ENCODE results near the gene LINS1. TPM values are rescaled to one million over a fixed set of nuclear protein-coding genes. Genes with fewer than 3 reads are reported as not detected.
A peak's percentile ranks its signal among the peaks of the same experiment; 100 is the strongest.

Gene LINS1
- total and polyA plus RNA-seq, 5 donors, result 5.0 to 13.6 (median 11.7) TPM

GRCh38 chr15:100531204-100531603, 70.8 kb downstream of the LINS1 start:
- intact Hi-C loops (cut with DNase I), result no loop called here

DNA sequence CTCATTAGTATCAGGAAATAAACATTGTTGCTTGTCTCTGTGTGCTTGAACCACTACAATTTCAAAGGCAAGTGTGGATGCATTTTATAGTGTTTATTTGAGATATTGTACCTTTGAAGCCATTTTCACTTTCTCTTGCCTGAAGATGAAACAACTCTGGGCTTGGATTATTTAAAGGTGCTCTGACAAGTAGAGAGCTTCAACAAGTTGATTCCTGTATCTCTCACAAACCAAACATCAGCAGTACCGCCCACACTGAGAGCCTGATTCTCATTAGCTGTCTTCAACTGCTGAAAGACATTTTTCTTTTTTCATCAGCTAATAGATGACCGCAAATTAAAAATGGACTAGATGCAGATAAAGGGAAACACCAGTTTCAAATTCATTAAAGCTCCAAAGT, 72.4 kb downstream of the LINS1 start:
- WGBS, result 85% methylated on average over 2 of the region's 2 CpGs
- Histone ChIP-seq H3K27ac (ENCODE audit: low read length) (no peak overlapping the region), H3K9me3 (ENCODE audit: control insufficient read depth, low read length) (no peaks in the 10 kb centered on the region), H3K27me3 (ENCODE audit: control insufficient read depth, insufficient read depth) (no peaks in the 10 kb centered on the region), H3K4me3 (ENCODE audit: low read length) (no peak overlapping the region), H3K4me1 (ENCODE audit: control insufficient read depth, insufficient read depth, low read length) (no peaks in the 10 kb centered on the region)
- intact Hi-C loops (cut with DNase I), result no loop called here
- ATAC-seq (no peak), DNase-seq (no peak)

More at GRCh38 chr15:100531204-100531603, 70.8 kb downstream of the LINS1 start:
- H3K4me3 ChIP-seq (ENCODE audit: low read length), result no peak overlapping the region
- H3K27me3 ChIP-seq (ENCODE audit: control insufficient read depth, insufficient read depth), result no peaks in the 10 kb centered on the region
- H3K4me1 ChIP-seq (ENCODE audit: control insufficient read depth, insufficient read depth, low read length), result no peaks in the 10 kb centered on the region
- no peak for ATAC-seq
- no peak overlapping the region for H3K27ac ChIP-seq (ENCODE audit: low read length)
- DNase-seq, result no peak
- no peaks in the 10 kb centered on the region for H3K9me3 ChIP-seq (ENCODE audit: control insufficient read depth, low read length)
- WGBS, result 80% methylated on average over 4 of the region's 4 CpGs

DNA sequence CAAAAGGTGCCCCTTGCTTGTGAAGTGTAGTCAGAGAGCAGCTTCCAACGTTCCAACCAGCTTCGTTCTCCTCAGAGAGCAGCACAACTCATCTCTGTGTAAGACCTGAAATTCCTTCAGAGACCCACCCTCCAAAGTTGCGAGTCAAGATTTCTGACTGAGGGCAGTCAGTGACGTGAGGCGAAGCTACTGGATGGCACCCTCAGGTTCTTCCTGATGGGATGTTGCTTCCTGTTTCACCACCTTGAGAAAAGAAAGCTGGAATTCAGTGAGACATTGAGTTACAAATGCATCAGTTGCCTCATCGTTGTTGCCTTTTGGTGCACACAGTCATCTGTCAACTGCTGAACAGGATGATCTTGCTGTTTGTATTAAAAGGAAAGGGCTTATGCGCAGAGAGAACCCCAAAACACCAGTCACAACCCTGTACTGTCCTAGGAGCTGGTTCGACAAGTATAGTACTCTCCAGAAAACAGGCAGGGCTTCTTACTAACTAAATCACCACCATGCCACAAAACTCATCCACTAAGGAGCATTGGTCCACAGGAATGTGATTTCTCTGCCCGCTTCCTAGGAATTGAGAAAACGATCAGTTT, 73.1 kb downstream of the LINS1 start, which contains the start of gene CERS3:
Gene CERS3 (minus strand): TSS at position 118 of the 596 bp plus-strand sequence. CDS start 27,101 bp downstream, outside the sequence.
- no peaks in the 10 kb centered on the region for H3K4me1 ChIP-seq (ENCODE audit: control insufficient read depth, insufficient read depth, low read length)
- DNase-seq (no peak), ATAC-seq (no peak)
- no peak within 1 kb of the TSS for H3K27ac ChIP-seq (ENCODE audit: low read length)
- WGBS, result 84% methylated on average over 10 of the region's 10 CpGs
- intact Hi-C loops (cut with DNase I), result no loop called here
- no peaks in the 10 kb centered on the region for H3K9me3 ChIP-seq (ENCODE audit: control insufficient read depth, low read length)
- no peak within 1 kb of the TSS for H3K4me3 ChIP-seq (ENCODE audit: low read length)
- H3K27me3 ChIP-seq (ENCODE audit: control insufficient read depth, insufficient read depth), result no peaks in the 10 kb centered on the region

- peak; percentile 72 to 92 (median 90) for DNase-seq
- Histone ChIP-seq H3K4me3 (ENCODE audit: low read length) (no peak overlapping the region), H3K4me1 (ENCODE audit: control insufficient read depth, insufficient read depth, low read length) (no peaks in the 10 kb centered on the region), H3K27ac (ENCODE audit: low read length) (no peak overlapping the region), H3K27me3 (ENCODE audit: control insufficient read depth, insufficient read depth) (no peaks in the 10 kb centered on the region), H3K9me3 (ENCODE audit: control insufficient read depth, low read length) (no peaks in the 10 kb centered on the region)
- ATAC-seq, result peak; percentile 96 to 98
- intact Hi-C loops (cut with DNase I), result no loop called here
- 37% methylated on average over 6 of the region's 6 CpGs for WGBS
These were observed 75.9 kb downstream of the LINS1 start for GRCh38 chr15:100526027-100526481.

DNA sequence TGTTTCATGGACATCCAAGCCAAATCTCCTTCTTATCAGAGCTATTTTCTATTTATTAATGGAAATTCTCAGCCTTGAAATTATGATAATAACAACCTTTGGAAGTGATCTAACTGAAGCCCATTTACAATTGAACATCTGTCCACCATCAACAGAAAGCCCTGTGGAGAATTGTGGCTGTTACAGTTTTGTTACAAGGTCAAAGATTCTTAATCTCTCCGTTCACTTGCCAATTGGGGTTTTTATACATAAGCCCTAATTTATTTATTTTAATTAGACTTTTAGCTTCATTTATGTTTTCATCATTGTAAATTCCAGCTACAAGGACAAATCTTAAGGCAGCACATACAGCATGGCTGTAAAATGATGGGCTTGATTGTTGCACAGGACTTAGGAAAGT, 76.5 kb downstream of the LINS1 start:
- Histone ChIP-seq H3K4me3 (ENCODE audit: low read length) (no peak overlapping the region), H3K4me1 (ENCODE audit: control insufficient read depth, insufficient read depth, low read length) (no peaks in the 10 kb centered on the region), H3K27me3 (ENCODE audit: control insufficient read depth, insufficient read depth) (no peaks in the 10 kb centered on the region), H3K27ac (ENCODE audit: low read length) (no peak overlapping the region), H3K9me3 (ENCODE audit: control insufficient read depth, low read length) (no peaks in the 10 kb centered on the region)
- no peak for DNase-seq
- ATAC-seq, result no peak
- intact Hi-C loops (cut with DNase I), result no loop called here
- WGBS, result 48% methylated on average over 1 of the region's 1 CpG

DNA sequence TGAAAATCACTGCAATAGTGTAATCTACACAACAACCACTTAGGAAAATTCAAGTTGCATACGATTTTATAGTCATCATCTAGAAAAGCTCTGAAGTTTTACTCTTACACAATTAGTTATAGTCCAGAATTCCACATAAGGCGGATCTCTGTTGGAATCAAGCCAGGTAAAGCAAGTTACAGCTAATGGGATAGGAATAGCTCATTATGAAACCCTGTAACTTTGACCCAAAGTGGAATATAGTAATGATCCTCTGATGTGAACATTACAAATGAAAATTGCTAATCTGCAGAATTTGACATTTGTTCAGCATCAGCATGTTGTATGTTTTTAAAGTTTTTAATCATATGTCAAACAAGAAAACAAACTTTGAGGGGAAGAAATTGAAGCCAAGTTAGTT, 77.7 kb downstream of the LINS1 start:
- Histone ChIP-seq H3K4me3 (ENCODE audit: low read length) (no peak overlapping the region), H3K27me3 (ENCODE audit: control insufficient read depth, insufficient read depth) (no peaks in the 10 kb centered on the region), H3K9me3 (ENCODE audit: control insufficient read depth, low read length) (no peaks in the 10 kb centered on the region), H3K4me1 (ENCODE audit: control insufficient read depth, insufficient read depth, low read length) (no peaks in the 10 kb centered on the region), H3K27ac (ENCODE audit: low read length) (no peak overlapping the region)
- no peak for ATAC-seq
- intact Hi-C loops (cut with DNase I), result no loop called here
- DNase-seq, result no peak
- 61% methylated on average over 2 of the region's 2 CpGs for WGBS

- Histone ChIP-seq H3K4me3 (ENCODE audit: low read length) (no peak overlapping the region), H3K9me3 (ENCODE audit: control insufficient read depth, low read length) (no peaks in the 10 kb centered on the region), H3K27me3 (ENCODE audit: control insufficient read depth, insufficient read depth) (no peaks in the 10 kb centered on the region), H3K4me1 (ENCODE audit: control insufficient read depth, insufficient read depth, low read length) (no peaks in the 10 kb centered on the region), H3K27ac (ENCODE audit: low read length) (no peak overlapping the region)
- DNase-seq (no peak), ATAC-seq (no peak)
- intact Hi-C loops (cut with DNase I), result no loop called here
- WGBS, result 88% methylated on average over 3 of the region's 3 CpGs
These were observed 80.1 kb downstream of the LINS1 start for GRCh38 chr15:100521907-100522306.

DNA sequence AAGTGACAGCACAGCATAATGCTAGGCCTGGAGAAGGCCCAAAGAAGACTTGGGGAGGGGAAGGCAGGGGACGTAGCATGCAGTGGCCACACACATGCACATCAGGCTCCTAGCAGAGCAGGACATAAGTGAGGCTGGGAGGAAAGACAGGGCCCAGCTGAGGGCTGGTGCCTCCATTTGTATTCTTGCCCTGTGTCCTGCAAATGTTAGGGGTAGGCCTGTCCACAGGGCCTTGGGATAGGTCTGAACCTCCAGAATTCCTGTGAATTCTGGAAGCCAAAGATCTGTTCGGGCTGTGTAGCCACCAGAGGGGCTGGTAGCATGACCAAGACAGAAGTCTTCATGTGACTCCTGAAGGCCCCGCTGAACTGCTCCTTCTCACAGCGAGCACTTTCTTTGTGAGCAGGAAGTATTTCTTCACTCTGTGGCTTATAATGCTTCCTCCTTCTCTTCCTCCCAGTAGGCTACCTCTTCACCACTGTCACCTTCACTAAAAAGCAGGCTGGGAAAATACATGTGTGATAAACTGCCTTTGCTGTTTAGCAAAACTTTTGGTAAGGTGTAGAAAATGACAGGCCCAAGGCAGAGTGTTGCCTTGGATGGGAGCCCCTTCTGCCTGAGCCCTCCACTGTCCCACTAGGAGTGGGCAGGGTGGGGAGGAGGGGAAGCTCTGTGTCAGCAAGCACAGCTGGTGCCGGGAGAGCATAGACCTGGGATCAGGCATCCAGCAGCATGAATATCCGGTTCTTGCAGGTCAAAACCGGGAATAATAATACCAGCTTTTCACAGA, 81.7 kb downstream of the LINS1 start:
- no peak for DNase-seq
- no peaks in the 10 kb centered on the region for H3K4me1 ChIP-seq (ENCODE audit: control insufficient read depth, insufficient read depth, low read length)
- H3K4me3 ChIP-seq (ENCODE audit: low read length), result no peak overlapping the region
- ATAC-seq, result peak in 1 of 2 donors; percentile 44
- intact Hi-C loops (cut with DNase I), result no loop called here
- H3K9me3 ChIP-seq (ENCODE audit: control insufficient read depth, low read length), result no peaks in the 10 kb centered on the region
- H3K27me3 ChIP-seq (ENCODE audit: control insufficient read depth, insufficient read depth), result no peaks in the 10 kb centered on the region
- 68% methylated on average over 7 of the region's 7 CpGs for WGBS
- H3K27ac ChIP-seq (ENCODE audit: low read length), result no peak overlapping the region

- WGBS, result 63% methylated on average over 3 of the region's 3 CpGs
- no peak for DNase-seq
- Histone ChIP-seq H3K27me3 (ENCODE audit: control insufficient read depth, insufficient read depth) (no peaks in the 10 kb centered on the region), H3K27ac (ENCODE audit: low read length) (no peak overlapping the region), H3K9me3 (ENCODE audit: control insufficient read depth, low read length) (no peaks in the 10 kb centered on the region), H3K4me3 (ENCODE audit: low read length) (no peak overlapping the region), H3K4me1 (ENCODE audit: control insufficient read depth, insufficient read depth, low read length) (no peaks in the 10 kb centered on the region)
- intact Hi-C loops (cut with DNase I), result no loop called here
- ATAC-seq, result no peak
These were observed 84.1 kb downstream of the LINS1 start for GRCh38 chr15:100517846-100518245.

Measured in right cardiac atrium (tissue), 5 donors.